Smooth muscle cell (in vitro differentiated cells): ENCODE measurements around the gene RBM27. TPM values are rescaled to one million over a fixed set of nuclear protein-coding genes. Genes with fewer than 3 reads are reported as not detected.

Experiments
- DNase-seq: peaks from one replicate; lab custom pipeline; 2025; ENCODE audit not compliant: unreplicated experiment; lab: John Stamatoyannopoulos, UW
- H2AFZ ChIP-seq: fragments of 200-600 bp; sonication (generic); 2 replicates; pipeline ENCODE4 v1.6.0; 2016; ENCODE audit warnings: antibody characterized with exemption, low read depth, mild to moderate bottlenecking
- H3F3A ChIP-seq: fragments of 200-600 bp; sonication (generic); 2 replicates; pipeline ENCODE4 v1.6.0; 2017; ENCODE audit warnings: antibody characterized with exemption, low read depth
- H3K27ac ChIP-seq: fragments of 200-600 bp; sonication (generic); 2 replicates; pipeline ENCODE4 v1.5.1; 2016; ENCODE audit warnings: low read depth, mild to moderate bottlenecking
- H3K27me3 ChIP-seq: fragments of 200-600 bp; sonication (generic); 2 replicates; pipeline ENCODE4 v1.6.1; 2016; ENCODE audit warnings: low read depth, mild to moderate bottlenecking
- H3K36me3 ChIP-seq: fragments of 200-600 bp; sonication (generic); 2 replicates; pipeline ENCODE4 v1.5.1; 2016; ENCODE audit warnings: low read depth
- H3K4me1 ChIP-seq: fragments of 200-600 bp; sonication (generic); 2 replicates; pipeline ENCODE4 v1.5.1; 2016; ENCODE audit warnings: low read depth
- H3K4me2 ChIP-seq: fragments of 200-600 bp; sonication (generic); 2 replicates; pipeline ENCODE4 v1.6.0; 2016; ENCODE audit warnings: mild to moderate bottlenecking
- H3K4me3 ChIP-seq: fragments of 200-600 bp; sonication (generic); 2 replicates; pipeline ENCODE4 v1.5.1; 2016; ENCODE audit warnings: mild to moderate bottlenecking
- H3K79me2 ChIP-seq: fragments of 200-600 bp; sonication (generic); 2 replicates; pipeline ENCODE4 v1.6.0; 2016; ENCODE audit warnings: low read depth, mild to moderate bottlenecking
- H3K9ac ChIP-seq: fragments of 200-600 bp; sonication (generic); 2 replicates; pipeline ENCODE4 v1.6.0; 2016; ENCODE audit warnings: low read depth
- H3K9me3 ChIP-seq: fragments of 200-600 bp; sonication (generic); replicated peaks from 2 replicates; pipeline ENCODE4 v1.5.1; 2016; ENCODE audit warnings: low read depth
- H4K20me1 ChIP-seq: fragments of 200-600 bp; sonication (generic); 2 replicates; pipeline ENCODE4 v1.6.0; 2016; ENCODE audit warnings: low read depth
- WGBS: methylation state at CpG from one replicate; pipeline ENCODE4 v1.1.7; 2016; ENCODE audit warnings: low lambda C conversion rate; 5-methylcytosine and 5-hydroxymethylcytosine counted together
- polyA plus RNA-seq: library from polyadenylated mRNA; unstranded; fragments of >200 nt; fragmentation: Nextera tagmentation; extraction: Ambion mirVana; gene quantifications from 2 replicates; pipeline ENCODE4 v1.2.1, GENCODE V29; 2016
- total RNA-seq: library from RNA; depleted of rRNA; stranded (reverse); fragments of >200 nt; gene quantifications from 2 replicates; pipeline ENCODE4 v1.2.3, GENCODE V29; 2014
- TF ChIP-seq, protein P1 (sequence below): fragments of 200-600 bp; sonication (generic); IDR thresholded peaks from 2 replicates; pipeline ENCODE4 v1.5.1; 2017; ENCODE audit warnings: borderline replicate concordance, mild to moderate bottlenecking, antibody characterized with exemption; ENCODE audit not compliant: insufficient read depth, poor library complexity, severe bottlenecking

Gene RBM27
- total and polyA plus RNA-seq, 2 experiments from 2014 or later, result 2.5 to 25.6 TPM

DNA sequence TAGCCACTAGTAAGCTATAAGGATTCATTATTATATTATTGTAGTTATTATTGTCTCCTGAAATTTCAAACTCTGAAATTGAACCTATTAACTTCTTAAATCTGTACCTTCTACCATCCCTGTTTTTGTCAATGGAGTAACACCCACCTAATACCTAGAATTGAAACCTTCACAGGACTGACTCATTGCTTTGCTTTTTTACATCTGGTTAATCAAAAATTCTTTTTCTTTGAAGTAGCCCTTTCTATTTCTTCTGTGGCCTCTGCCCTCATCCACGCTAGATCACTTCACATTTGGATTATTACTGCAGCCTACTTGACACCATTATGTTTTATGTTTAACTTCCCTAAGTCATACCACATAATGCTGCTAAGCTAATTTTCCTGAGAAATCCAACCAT, 35.6 kb downstream of the RBM27 start:
- H3K9ac ChIP-seq, result no peak overlapping the region
- no peak overlapping the region for H2AFZ ChIP-seq
- no peaks in the 10 kb centered on the region for H3K4me1 ChIP-seq
- peaks cover 11% of the 10 kb centered on the region for H3K79me2 ChIP-seq
- no peaks in the 10 kb centered on the region for H3F3A ChIP-seq
- H3K4me3 ChIP-seq, result no peak overlapping the region
- peaks cover 22% of the 10 kb centered on the region for H3K36me3 ChIP-seq
- TF ChIP-seq, protein P1, sequence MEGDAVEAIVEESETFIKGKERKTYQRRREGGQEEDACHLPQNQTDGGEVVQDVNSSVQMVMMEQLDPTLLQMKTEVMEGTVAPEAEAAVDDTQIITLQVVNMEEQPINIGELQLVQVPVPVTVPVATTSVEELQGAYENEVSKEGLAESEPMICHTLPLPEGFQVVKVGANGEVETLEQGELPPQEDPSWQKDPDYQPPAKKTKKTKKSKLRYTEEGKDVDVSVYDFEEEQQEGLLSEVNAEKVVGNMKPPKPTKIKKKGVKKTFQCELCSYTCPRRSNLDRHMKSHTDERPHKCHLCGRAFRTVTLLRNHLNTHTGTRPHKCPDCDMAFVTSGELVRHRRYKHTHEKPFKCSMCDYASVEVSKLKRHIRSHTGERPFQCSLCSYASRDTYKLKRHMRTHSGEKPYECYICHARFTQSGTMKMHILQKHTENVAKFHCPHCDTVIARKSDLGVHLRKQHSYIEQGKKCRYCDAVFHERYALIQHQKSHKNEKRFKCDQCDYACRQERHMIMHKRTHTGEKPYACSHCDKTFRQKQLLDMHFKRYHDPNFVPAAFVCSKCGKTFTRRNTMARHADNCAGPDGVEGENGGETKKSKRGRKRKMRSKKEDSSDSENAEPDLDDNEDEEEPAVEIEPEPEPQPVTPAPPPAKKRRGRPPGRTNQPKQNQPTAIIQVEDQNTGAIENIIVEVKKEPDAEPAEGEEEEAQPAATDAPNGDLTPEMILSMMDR, result no peak
- no peaks in the 10 kb centered on the region for H3K9me3 ChIP-seq
- H4K20me1 ChIP-seq, result peaks cover 16% of the 10 kb centered on the region
- WGBS, result 96% methylated on average over 1 of the region's 1 CpG
- H3K27me3 ChIP-seq, result no peaks in the 10 kb centered on the region
- H3K27ac ChIP-seq, result no peak overlapping the region
- H3K4me2 ChIP-seq, result no peak overlapping the region
- no peak for DNase-seq

DNA sequence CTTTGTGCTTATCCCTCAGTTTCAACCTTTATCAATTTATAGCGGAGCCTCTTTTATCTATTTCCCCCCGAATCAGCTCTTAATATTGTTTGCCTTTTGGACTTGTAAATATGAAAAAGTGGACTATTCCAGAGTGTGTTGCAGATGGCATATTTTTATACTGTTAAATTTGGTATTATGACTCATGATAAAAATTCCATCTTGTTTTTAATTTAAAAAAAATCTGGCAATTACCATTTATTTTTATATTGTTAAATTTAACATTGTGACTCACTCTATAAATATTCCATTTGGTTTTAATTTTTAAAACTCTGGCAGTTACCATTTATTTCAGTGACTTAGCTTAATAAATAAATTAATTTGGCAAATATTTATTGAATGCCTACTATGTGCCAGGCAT, 37.5 kb downstream of the RBM27 start:
- Histone ChIP-seq H3K4me3 (no peak overlapping the region), H3K4me1 (no peaks in the 10 kb centered on the region), H3K27me3 (no peaks in the 10 kb centered on the region), H3F3A (no peaks in the 10 kb centered on the region), H3K9ac (no peak overlapping the region), H2AFZ (no peak overlapping the region), H3K4me2 (no peak overlapping the region), H3K36me3 (peaks cover 22% of the 10 kb centered on the region), H3K9me3 (no peaks in the 10 kb centered on the region), H3K27ac (no peak overlapping the region), H4K20me1 (peaks cover 13% of the 10 kb centered on the region), H3K79me2 (peaks cover 14% of the 10 kb centered on the region)
- 98% methylated on average over 2 of the region's 2 CpGs for WGBS
- TF ChIP-seq, protein P1, result no peak
- no peak for DNase-seq

DNA sequence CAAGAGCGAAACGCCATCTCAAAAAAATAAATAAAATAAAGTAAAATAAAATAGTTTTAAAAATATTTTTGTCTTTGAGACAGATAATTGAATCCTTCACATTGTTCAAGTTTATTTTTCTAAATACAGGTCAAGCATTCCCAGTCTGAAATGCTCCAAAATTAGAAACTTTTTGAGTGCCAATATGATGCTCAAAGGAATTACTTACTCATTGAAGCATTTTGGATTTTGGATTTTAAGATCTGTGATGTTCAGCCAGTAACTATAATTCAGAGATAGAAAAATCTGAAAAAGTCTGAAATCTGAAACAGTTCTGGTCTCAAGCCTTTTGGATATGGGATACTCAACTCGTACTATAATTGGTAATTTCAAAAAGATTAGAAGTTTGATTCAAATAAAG, 39.8 kb downstream of the RBM27 start:
- H3K9me3 ChIP-seq, result no peaks in the 10 kb centered on the region
- TF ChIP-seq, protein P1, result no peak
- no peak overlapping the region for H3K4me3 ChIP-seq
- no peak overlapping the region for H3K27ac ChIP-seq
- H3K36me3 ChIP-seq, result peaks cover 20% of the 10 kb centered on the region
- WGBS, result 96% methylated on average over 3 of the region's 3 CpGs
- H2AFZ ChIP-seq, result no peak overlapping the region
- no peak for DNase-seq
- H3K4me1 ChIP-seq, result no peaks in the 10 kb centered on the region
- no peak overlapping the region for H3K4me2 ChIP-seq
- no peaks in the 10 kb centered on the region for H3F3A ChIP-seq
- H3K79me2 ChIP-seq, result peaks cover 17% of the 10 kb centered on the region
- H3K27me3 ChIP-seq, result no peaks in the 10 kb centered on the region
- peaks cover 13% of the 10 kb centered on the region for H4K20me1 ChIP-seq
- H3K9ac ChIP-seq, result no peak overlapping the region

DNA sequence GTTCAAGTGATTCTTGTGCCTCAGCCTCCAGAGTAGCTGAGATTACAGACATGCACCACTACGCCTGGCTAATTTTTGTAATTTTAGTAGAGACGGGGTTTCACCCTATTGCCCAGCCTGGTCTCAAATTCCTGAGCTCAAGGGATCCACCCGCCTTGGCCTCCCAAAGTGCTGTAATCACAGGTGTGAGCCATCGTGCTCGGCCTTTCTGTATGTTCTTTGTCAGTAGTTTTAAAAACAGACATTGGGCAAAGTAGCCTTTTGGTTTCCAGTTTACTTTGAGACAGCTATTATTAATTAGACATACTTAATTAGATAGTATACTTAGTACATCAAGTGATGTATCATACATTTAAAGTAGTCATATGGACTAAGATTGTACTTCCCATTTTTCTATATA, 45.2 kb downstream of the RBM27 start:
- Histone ChIP-seq H3F3A (no peaks in the 10 kb centered on the region), H3K27ac (no peak overlapping the region), H3K79me2 (peaks cover 9% of the 10 kb centered on the region), H3K27me3 (no peaks in the 10 kb centered on the region), H3K36me3 (peaks cover 8% of the 10 kb centered on the region), H3K4me2 (no peak overlapping the region), H2AFZ (no peak overlapping the region), H3K4me1 (no peaks in the 10 kb centered on the region), H4K20me1 (peaks cover 14% of the 10 kb centered on the region), H3K9me3 (no peaks in the 10 kb centered on the region), H3K4me3 (no peak overlapping the region), H3K9ac (no peak overlapping the region)
- whole genome bisulfite sequencing, result 95% methylated on average over 5 of the region's 5 CpGs
- DNase-seq, result no peak
- TF ChIP-seq, protein P1, result no peak
